Trophoblast cell (in vitro differentiated cells and primary cell): ENCODE results near the gene TTC39A.
"Not testable (repeated sequence)": the region's sequence is repeated elsewhere in the genome, so short reads cannot be mapped to it uniquely, and the experiment has no call there.

Experiments
- DNase-seq, 2 donors: peaks; one replicate each; pipeline ENCODE4 v3.0.0-alpha.2; 2016
- H2AFZ ChIP-seq: 2 replicates; pipeline ENCODE4 v1.6.1; 2013; ENCODE audit warnings: low read length, moderate library complexity, mild to moderate bottlenecking; ENCODE audit not compliant: insufficient read depth, poor library complexity
- H2AK5ac ChIP-seq: 2 replicates; pipeline ENCODE4 v1.6.1; 2013; ENCODE audit warnings: mild to moderate bottlenecking, low read length
- H2BK120ac ChIP-seq: 2 replicates; pipeline ENCODE4 v1.6.1; 2013; ENCODE audit warnings: low read length, mild to moderate bottlenecking, moderate library complexity; ENCODE audit not compliant: insufficient read depth, poor library complexity
- H2BK12ac ChIP-seq: 2 replicates; pipeline ENCODE4 v1.6.1; 2013; ENCODE audit warnings: mild to moderate bottlenecking, low read length, moderate library complexity
- H2BK5ac ChIP-seq: 2 replicates; pipeline ENCODE4 v1.6.1; 2013; ENCODE audit warnings: low read length, low read depth, moderate library complexity, mild to moderate bottlenecking; ENCODE audit not compliant: poor library complexity
- H3K14ac ChIP-seq: 2 replicates; pipeline ENCODE4 v1.6.1; 2013; ENCODE audit warnings: mild to moderate bottlenecking, low read length
- H3K18ac ChIP-seq: 2 replicates; pipeline ENCODE4 v1.6.1; 2013; ENCODE audit warnings: mild to moderate bottlenecking, low read length
- H3K23ac ChIP-seq: 2 replicates; pipeline ENCODE4 v1.6.1; 2013; ENCODE audit warnings: low read length
- H3K27ac ChIP-seq: 2 replicates; pipeline ENCODE4 v1.5.1; 2013; ENCODE audit warnings: low read depth, mild to moderate bottlenecking, inconsistent platforms, low read length, moderate library complexity
- H3K27me3 ChIP-seq: 2 replicates; pipeline ENCODE4 v1.6.1; 2013; ENCODE audit warnings: inconsistent platforms, mild to moderate bottlenecking, low read length, moderate library complexity; ENCODE audit not compliant: insufficient read depth
- H3K36me3 ChIP-seq, 2 experiments: 1 replicate in 1 of 2; 2 replicates in 1 of 2; pipeline ENCODE4 v1.6.1; 2013; ENCODE audit warnings: low read length in 2 of 2, mild to moderate bottlenecking in 2 of 2, moderate library complexity in 1 of 2; ENCODE audit not compliant: insufficient read depth in 2 of 2, control insufficient read depth in 1 of 2
- H3K4ac ChIP-seq: 2 replicates; pipeline ENCODE4 v1.6.1; 2013; ENCODE audit warnings: low read depth, mild to moderate bottlenecking, low read length, moderate library complexity
- H3K4me1 ChIP-seq, 2 experiments: 1 replicate in 1 of 2; 2 replicates in 1 of 2; pipeline ENCODE4 v1.6.1; 2013; ENCODE audit warnings: low read length in 2 of 2, mild to moderate bottlenecking in 2 of 2, moderate library complexity in 1 of 2; ENCODE audit not compliant: insufficient read depth in 2 of 2, control insufficient read depth in 1 of 2
- H3K4me2 ChIP-seq: 2 replicates; pipeline ENCODE4 v1.6.1; 2013; ENCODE audit warnings: inconsistent platforms, mild to moderate bottlenecking, low read length, moderate library complexity
- H3K4me3 ChIP-seq: 2 replicates; pipeline ENCODE4 v1.5.1; 2013; ENCODE audit warnings: mild to moderate bottlenecking, low read depth, low read length, inconsistent platforms
- H3K79me1 ChIP-seq: one replicate; pipeline ENCODE4 v1.6.1; 2013; ENCODE audit warnings: low read length
- H3K79me2 ChIP-seq: 2 replicates; pipeline ENCODE4 v1.6.1; 2013; ENCODE audit warnings: low read length, mild to moderate bottlenecking; ENCODE audit not compliant: control insufficient read depth, insufficient read depth, poor library complexity
- H3K9ac ChIP-seq: 2 replicates; pipeline ENCODE4 v1.6.1; 2013; ENCODE audit warnings: mild to moderate bottlenecking, low read length
- H3K9me3 ChIP-seq: 2 replicates; pipeline ENCODE4 v1.6.1; 2013; ENCODE audit warnings: low read depth, mild to moderate bottlenecking, control low read depth, inconsistent platforms, low read length; ENCODE audit not compliant: insufficient read depth
- H4K12ac ChIP-seq: 2 replicates; pipeline ENCODE4 v1.6.1; 2013; ENCODE audit warnings: low read depth, mild to moderate bottlenecking, low read length, moderate library complexity
- H4K8ac ChIP-seq: 2 replicates; pipeline ENCODE4 v1.6.1; 2013; ENCODE audit warnings: low read depth, mild to moderate bottlenecking, low read length, moderate library complexity
- H4K91ac ChIP-seq: one replicate; pipeline ENCODE4 v1.6.1; 2013; ENCODE audit warnings: low read depth, mild to moderate bottlenecking, low read length, moderate library complexity
- WGBS: extraction: QIAGEN DNeasy Blood & Tissue Kit; methylation state at CpG from one replicate; pipeline ENCODE4 v1.1.7; 2013; ENCODE audit warnings: missing lambda C conversion rate; ENCODE audit not compliant: insufficient read length, insufficient coverage; ENCODE audit errors: extremely low coverage; 5-methylcytosine and 5-hydroxymethylcytosine counted together

The TTC39A gene

DNA sequence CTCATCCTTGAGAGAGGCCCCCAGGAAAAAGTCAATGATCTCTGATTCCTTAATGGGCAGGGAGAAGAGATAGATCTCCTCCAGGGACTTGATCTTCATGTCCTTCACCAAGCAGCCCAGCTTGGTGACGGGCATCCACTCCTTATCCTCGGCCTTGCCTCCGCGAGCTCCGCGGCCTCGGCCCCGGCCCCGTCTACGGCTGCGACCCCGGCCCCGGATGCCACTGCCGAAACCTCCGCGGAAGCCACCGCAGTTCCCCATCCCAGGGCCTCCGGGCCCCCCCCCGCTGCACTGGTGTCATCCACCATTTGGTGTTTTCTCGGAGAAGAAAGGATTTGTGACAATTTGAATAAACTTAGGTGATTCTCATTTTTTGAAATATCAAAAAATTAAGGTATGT, 79.2 kb downstream of the TTC39A start:
- not testable (repeated sequence) for H2BK12ac ChIP-seq, H3K36me3 ChIP-seq, H3K4ac ChIP-seq, H3K14ac ChIP-seq, H4K91ac ChIP-seq, H3K23ac ChIP-seq, H2BK120ac ChIP-seq, H2BK5ac ChIP-seq, H3K27me3 ChIP-seq, H4K8ac ChIP-seq, H3K18ac ChIP-seq, H3K4me3 ChIP-seq, H3K9ac ChIP-seq, H3K27ac ChIP-seq, DNase-seq, H4K12ac ChIP-seq, H3K9me3 ChIP-seq, H3K79me1 ChIP-seq, H3K4me1 ChIP-seq, H2AFZ ChIP-seq, H3K79me2 ChIP-seq, H3K4me2 ChIP-seq, H2AK5ac ChIP-seq
- no CpG with 5 or more reads among the region's 20 CpGs for WGBS

DNA sequence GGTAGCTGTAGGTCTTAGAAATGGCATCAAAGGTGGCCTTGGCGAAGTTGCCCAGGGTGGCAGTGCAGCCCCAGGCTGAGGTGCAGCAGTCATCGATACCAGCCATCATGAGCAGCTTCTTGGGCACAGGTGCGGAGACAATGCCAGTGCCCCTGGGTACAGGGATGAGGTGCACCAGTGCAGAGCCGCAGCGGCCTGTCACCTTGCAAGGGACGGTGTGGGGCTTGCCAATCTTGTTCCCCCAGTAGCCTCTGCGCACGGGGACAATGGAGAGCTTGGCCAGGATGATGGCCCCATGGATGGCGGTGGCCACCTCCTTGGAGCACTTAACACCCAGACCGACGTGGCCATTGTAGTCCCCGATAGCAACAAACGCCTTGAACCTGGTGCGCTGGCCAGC, 79.6 kb downstream of the TTC39A start:
- H3K4me3 ChIP-seq, H3K23ac ChIP-seq, H3K79me1 ChIP-seq, H4K8ac ChIP-seq, H3K36me3 ChIP-seq, H3K9ac ChIP-seq, H4K91ac ChIP-seq, H3K79me2 ChIP-seq, H3K27me3 ChIP-seq, H2AK5ac ChIP-seq, H2AFZ ChIP-seq, H3K14ac ChIP-seq, H2BK12ac ChIP-seq, H3K4me2 ChIP-seq, H3K9me3 ChIP-seq, H4K12ac ChIP-seq, H3K4me1 ChIP-seq, H2BK5ac ChIP-seq, H3K27ac ChIP-seq, DNase-seq, H2BK120ac ChIP-seq: not testable (repeated sequence)
- WGBS = no CpG with 5 or more reads among the region's 14 CpGs
- Histone ChIP-seq H3K18ac (peak overlapping the region; percentile 45), H3K4ac (peak overlapping the region; percentile 91)

DNA sequence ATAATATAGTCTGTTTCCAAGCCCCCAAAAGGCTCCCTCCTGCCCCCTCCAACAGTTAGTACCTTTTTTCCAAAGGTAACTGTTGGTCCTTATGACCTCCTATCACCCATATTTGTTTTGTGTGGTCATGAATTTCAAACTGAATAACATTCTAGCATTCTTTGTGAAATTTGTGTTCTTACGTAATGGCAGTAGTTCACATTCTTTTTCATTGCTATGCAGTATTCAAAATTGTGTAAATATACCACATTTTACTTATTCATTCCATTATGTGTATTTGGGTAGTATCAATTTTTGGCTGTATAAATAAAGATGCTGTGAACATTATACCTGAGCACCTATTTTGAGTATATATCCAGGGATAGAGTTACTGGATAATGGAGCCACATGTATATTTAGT, 80.9 kb downstream of the TTC39A start:
- Histone ChIP-seq H3K18ac (no peak overlapping the region), H4K12ac (no peak overlapping the region), H2BK120ac (no peak overlapping the region), H2BK12ac (no peak overlapping the region), H3K4ac (peak overlapping the region; percentile 75), H3K4me3 (no peak overlapping the region), H2AFZ (no peak overlapping the region), H3K79me1 (no peaks in the 10 kb centered on the region), H3K4me1 (peaks cover 1 to 3% of the 10 kb centered on the region in 2 experiments), H3K27ac (no peak overlapping the region), H4K8ac (no peak overlapping the region), H4K91ac (no peak overlapping the region), H3K9ac (no peak overlapping the region), H3K27me3 (no peaks in the 10 kb centered on the region), H2BK5ac (no peak overlapping the region), H3K79me2 (peaks cover 9% of the 10 kb centered on the region), H3K4me2 (no peak overlapping the region), H3K36me3 (peaks cover 3 to 7% of the 10 kb centered on the region in 2 experiments), H3K14ac (no peak overlapping the region), H3K23ac (no peak overlapping the region), H2AK5ac (no peak overlapping the region), H3K9me3 (no peaks in the 10 kb centered on the region)
- DNase-seq = peak in 1 of 2 donors; percentile 65
- WGBS = no CpG with 5 or more reads among the region's 1 CpG

- no peak overlapping the region for H2BK120ac ChIP-seq
- peaks cover 8% of the 10 kb centered on the region for H3K79me2 ChIP-seq
- no CpG with 5 or more reads among the region's 1 CpG for WGBS
These were observed 82.9 kb downstream of the TTC39A start for GRCh38 chr1:51247499-51247898.

More at GRCh38 chr1:51247499-51247898, 82.9 kb downstream of the TTC39A start:
- no peak overlapping the region for H3K23ac ChIP-seq
- peaks cover 3 to 7% of the 10 kb centered on the region in 2 experiments for H3K36me3 ChIP-seq
- H3K14ac ChIP-seq = no peak overlapping the region
- H3K4ac ChIP-seq = peak overlapping the region; percentile 89
- no peak overlapping the region for H4K8ac ChIP-seq
- no peak overlapping the region for H3K4me2 ChIP-seq
- H2BK5ac ChIP-seq = no peak overlapping the region
- H2AK5ac ChIP-seq = no peak overlapping the region
- H3K27me3 ChIP-seq = no peaks in the 10 kb centered on the region
- no peak for DNase-seq
- no peak overlapping the region for H4K91ac ChIP-seq
- no peak overlapping the region for H3K27ac ChIP-seq
- H3K79me1 ChIP-seq = no peaks in the 10 kb centered on the region
- no peak overlapping the region for H3K9ac ChIP-seq
- no peak overlapping the region for H3K18ac ChIP-seq
- H2AFZ ChIP-seq = no peak overlapping the region
- no peak overlapping the region for H3K4me3 ChIP-seq
- H3K9me3 ChIP-seq = no peaks in the 10 kb centered on the region
- H2BK12ac ChIP-seq = no peak overlapping the region
- peaks cover 1 to 3% of the 10 kb centered on the region in 2 experiments for H3K4me1 ChIP-seq
- no peak overlapping the region for H4K12ac ChIP-seq
